HEK293 (cell line): ENCODE data around the gene PCBP4.

Experiments
- GLI2 ChIP-seq: fragments of 450-650 bp; formaldehyde crosslinking; IDR thresholded peaks from 2 replicates; pipeline ENCODE4; 2017; ENCODE audit warnings: missing biosample characterization, missing genetic modification characterization, low read depth, borderline replicate concordance
- HOXD13 ChIP-seq: sonication (generic); formaldehyde crosslinking; IDR thresholded peaks from 2 replicates; pipeline ENCODE4 v1.8.0; 2022; ENCODE audit warnings: missing genetic modification reagents, borderline replicate concordance
- IKZF3 ChIP-seq: fragments of 450-650 bp; IDR thresholded peaks from 2 replicates; pipeline ENCODE4 v1.5.0; 2018; ENCODE audit warnings: missing biosample characterization, mild to moderate bottlenecking, missing genetic modification characterization, moderate library complexity
- KLF17 ChIP-seq: fragments of 450-650 bp; formaldehyde crosslinking; IDR thresholded peaks from 2 replicates; pipeline ENCODE4 v1.5.1; 2016; ENCODE audit warnings: missing biosample characterization, missing genetic modification characterization
- KLF7 ChIP-seq: fragments of 450-650 bp; formaldehyde crosslinking; IDR thresholded peaks from 2 replicates; pipeline ENCODE4 v1.5.1; 2016; ENCODE audit warnings: missing biosample characterization, missing genetic modification characterization, borderline replicate concordance
- PRDM10 ChIP-seq: fragments of 450-650 bp; formaldehyde crosslinking; IDR thresholded peaks from 2 replicates; pipeline ENCODE4 v1.5.1; 2016; ENCODE audit warnings: missing biosample characterization, missing genetic modification characterization
- YY2 ChIP-seq: fragments of 450-650 bp; formaldehyde crosslinking; IDR thresholded peaks from 2 replicates; pipeline ENCODE4 v1.5.1; 2016; ENCODE audit warnings: missing biosample characterization, missing genetic modification characterization
- ZNF132 ChIP-seq: fragments of 450-650 bp; formaldehyde crosslinking; IDR thresholded peaks from 2 replicates; pipeline ENCODE4 v1.5.1; 2017; ENCODE audit warnings: missing biosample characterization, missing genetic modification characterization, borderline replicate concordance
- ZNF148 ChIP-seq: fragments of 450-650 bp; formaldehyde crosslinking; IDR thresholded peaks from 2 replicates; pipeline ENCODE4 v1.5.0; 2017; ENCODE audit warnings: missing biosample characterization, missing genetic modification characterization, borderline replicate concordance
- ZNF223 ChIP-seq: fragments of 450-650 bp; formaldehyde crosslinking; IDR thresholded peaks from 2 replicates; pipeline ENCODE4 v1.5.1; 2016; ENCODE audit warnings: missing biosample characterization, missing genetic modification characterization
- ZNF24 ChIP-seq: fragments of 450-650 bp; formaldehyde crosslinking; IDR thresholded peaks from 2 replicates; pipeline ENCODE4 v1.5.1; 2016; ENCODE audit warnings: missing biosample characterization, missing genetic modification characterization
- ZNF280C ChIP-seq: fragments of 450-650 bp; formaldehyde crosslinking; IDR thresholded peaks from 2 replicates; pipeline ENCODE4 v1.5.1; 2016; ENCODE audit warnings: missing biosample characterization, missing genetic modification characterization
- ZNF341 ChIP-seq: fragments of 450-650 bp; formaldehyde crosslinking; IDR thresholded peaks from 2 replicates; pipeline ENCODE4; 2016; ENCODE audit warnings: low read depth, missing biosample characterization, missing genetic modification characterization
- ZNF354C ChIP-seq: fragments of 450-650 bp; formaldehyde crosslinking; IDR thresholded peaks from 2 replicates; pipeline ENCODE4 v1.5.1; 2016; ENCODE audit warnings: missing biosample characterization, missing genetic modification characterization, low read depth, borderline replicate concordance
- ZNF514 ChIP-seq: fragments of 450-650 bp; formaldehyde crosslinking; IDR thresholded peaks from 2 replicates; pipeline ENCODE4 v1.5.1; 2016; ENCODE audit warnings: missing biosample characterization, missing genetic modification characterization
- ZNF560 ChIP-seq: fragments of 450-650 bp; formaldehyde crosslinking; IDR thresholded peaks from 2 replicates; pipeline ENCODE4 v1.5.1; 2017; ENCODE audit warnings: missing biosample characterization, missing genetic modification characterization, borderline replicate concordance
- ZNF585B ChIP-seq: fragments of 450-650 bp; formaldehyde crosslinking; IDR thresholded peaks from 2 replicates; pipeline ENCODE4 v1.5.1; 2016; ENCODE audit warnings: missing biosample characterization, missing genetic modification characterization
- ZNF596 ChIP-seq: fragments of 450-650 bp; IDR thresholded peaks from 2 replicates; pipeline ENCODE4 v1.5.0; 2018; ENCODE audit warnings: missing biosample characterization, mild to moderate bottlenecking, missing genetic modification characterization, moderate library complexity
- ZNF639 ChIP-seq: fragments of 450-650 bp; formaldehyde crosslinking; IDR thresholded peaks from 2 replicates; pipeline ENCODE4 v1.5.1; 2016; ENCODE audit warnings: missing biosample characterization, missing genetic modification characterization
- ZNF654 ChIP-seq: fragments of 450-650 bp; formaldehyde crosslinking; IDR thresholded peaks from 2 replicates; pipeline ENCODE4 v1.5.1; 2016; ENCODE audit warnings: low read depth, missing biosample characterization, missing genetic modification characterization
- ZNF704 ChIP-seq: fragments of 450-650 bp; formaldehyde crosslinking; IDR thresholded peaks from 2 replicates; pipeline ENCODE4 v1.5.1; 2016; ENCODE audit warnings: missing biosample characterization, missing genetic modification characterization
- ZNF830 ChIP-seq: fragments of 450-650 bp; IDR thresholded peaks from 2 replicates; pipeline ENCODE4 v1.5.0; 2018; ENCODE audit warnings: missing biosample characterization, missing genetic modification characterization, low read depth, mild to moderate bottlenecking, moderate library complexity
- ZNF843 ChIP-seq: fragments of 450-650 bp; formaldehyde crosslinking; IDR thresholded peaks from 2 replicates; pipeline ENCODE4 v1.5.1; 2016; ENCODE audit warnings: missing biosample characterization, missing genetic modification characterization
- ZSCAN16 ChIP-seq: fragments of 450-650 bp; formaldehyde crosslinking; IDR thresholded peaks from 2 replicates; pipeline ENCODE4 v1.5.1; 2016; ENCODE audit warnings: missing biosample characterization, missing genetic modification characterization
- ZSCAN23 ChIP-seq: fragments of 450-650 bp; formaldehyde crosslinking; IDR thresholded peaks from 2 replicates; pipeline ENCODE4 v1.5.1; 2016; ENCODE audit warnings: missing biosample characterization, missing genetic modification characterization
- ZSCAN30 ChIP-seq: fragments of 450-650 bp; IDR thresholded peaks from 2 replicates; pipeline ENCODE4 v1.5.1; 2018; ENCODE audit warnings: missing biosample characterization, mild to moderate bottlenecking, missing genetic modification characterization, moderate library complexity
- ZXDB ChIP-seq: fragments of 450-650 bp; formaldehyde crosslinking; IDR thresholded peaks from 2 replicates; pipeline ENCODE4 v1.5.1; 2016; ENCODE audit warnings: missing biosample characterization, missing genetic modification characterization

Gene PCBP4

GRCh38 chr3:51995346-51996163, 28.3 kb upstream of the PCBP4 start, which contains the start of gene RPL29 (continued):
- TF ChIP-seq GLI2 (tag by site-specific recombination), result no peak
- TF ChIP-seq ZNF24 (tag by site-specific recombination), result peak; percentile 93; the same call in 1 of the 2 replicates
- TF ChIP-seq KLF17 (tag by site-specific recombination), result peak; percentile 84
- TF ChIP-seq ZNF148 (tag by site-specific recombination), result no peak
- TF ChIP-seq ZNF514 (tag by site-specific recombination), result no peak
- 0 out of 2 replicates have a peak, but pooled peaks have one; percentile 6 for TF ChIP-seq ZNF654 (tag by site-specific recombination)
- no peak for TF ChIP-seq ZNF560 (tag by site-specific recombination)
- peak; percentile 78; the same call in 1 of the 2 replicates for TF ChIP-seq ZSCAN30 (tag by site-specific recombination)
- TF ChIP-seq ZNF585B, result no peak
- peak; percentile 64; the same call in 1 of the 2 replicates for TF ChIP-seq ZNF843 (tag by site-specific recombination)
- no peak for TF ChIP-seq ZNF704 (tag by site-specific recombination)
- peak; percentile 10; the same call in 1 of the 2 replicates for TF ChIP-seq KLF7 (tag by site-specific recombination)
- TF ChIP-seq HOXD13, result no peak
- TF ChIP-seq IKZF3 (tag by site-specific recombination), result no peak
- peak; percentile 61; the same call in 1 of the 2 replicates for TF ChIP-seq PRDM10 (tag by site-specific recombination)
- TF ChIP-seq ZNF223 (tag by site-specific recombination), result 0 out of 2 replicates have a peak, but pooled peaks have one; percentile 17
- TF ChIP-seq ZNF132 (tag by site-specific recombination), result no peak
- TF ChIP-seq ZNF639 (tag by site-specific recombination), result peak; percentile 96
- no peak for TF ChIP-seq ZNF830 (tag by site-specific recombination)
- peak; percentile 94 for TF ChIP-seq ZXDB
- TF ChIP-seq ZSCAN23 (tag by site-specific recombination), result peak; percentile 84
- peak; percentile 74 for TF ChIP-seq YY2 (tag by site-specific recombination)
- TF ChIP-seq ZNF280C (tag by site-specific recombination), result no peak
- no peak for TF ChIP-seq ZNF596 (tag by site-specific recombination)
- no peak for TF ChIP-seq ZNF354C (tag by site-specific recombination)
- no peak for TF ChIP-seq ZSCAN16 (tag by site-specific recombination)
- TF ChIP-seq ZNF341 (tag by site-specific recombination), result peak; percentile 52
